DND-41 (cell line): ENCODE data around the gene MMP11.

Experiments
- ATAC-seq: fragments of 200-7000 bp; cut with Tn5 transposase; 3 replicates; pipeline ENCODE4 v1.9.1; 2021; ENCODE audit warnings: low read depth; ENCODE audit not compliant: insufficient read depth
- DNase-seq: peaks from one replicate; pipeline ENCODE4 v3.0.0-alpha.2; 2020
- H2AFZ ChIP-seq: 2 replicates; pipeline ENCODE4 v1.6.0; 2012; ENCODE audit warnings: low read depth, low read length
- H3K27ac ChIP-seq: 2 replicates; pipeline ENCODE4 v1.5.1; 2012; ENCODE audit warnings: low read length, inconsistent platforms
- H3K27me3 ChIP-seq: fragments of 200-600 bp; sonication (generic); 2 replicates; pipeline ENCODE4 v1.6.0; 2012; ENCODE audit warnings: low read length, mild to moderate bottlenecking, inconsistent platforms; ENCODE audit not compliant: insufficient read depth, poor library complexity
- H3K36me3 ChIP-seq: 2 replicates; pipeline ENCODE4 v1.5.1; 2012; ENCODE audit warnings: low read length, inconsistent platforms; ENCODE audit not compliant: insufficient read depth
- H3K4me1 ChIP-seq: 2 replicates; pipeline ENCODE4 v1.5.1; 2012; ENCODE audit warnings: mild to moderate bottlenecking, low read length; ENCODE audit not compliant: insufficient read depth
- H3K4me2 ChIP-seq: 2 replicates; pipeline ENCODE4 v1.6.0; 2012; ENCODE audit warnings: mild to moderate bottlenecking, moderate library complexity, low read length, inconsistent platforms; ENCODE audit not compliant: insufficient read depth
- H3K4me3 ChIP-seq, 2 experiments: fragments of 200-600 bp in 1 of 2; shearing (Covaris generic) in 1 of 2; 2 replicates each; pipeline ENCODE4 v1.5.1; 2012 to 2016; ENCODE audit warnings: inconsistent platforms in 2 of 2, low read length in 2 of 2, mild to moderate bottlenecking in 2 of 2, low read depth in 1 of 2, moderate library complexity in 1 of 2
- H3K79me2 ChIP-seq: 2 replicates; pipeline ENCODE4 v1.6.0; 2012; ENCODE audit warnings: low read length, inconsistent platforms; ENCODE audit not compliant: insufficient read depth
- H3K9ac ChIP-seq: 2 replicates; pipeline ENCODE4 v1.6.0; 2012; ENCODE audit warnings: low read depth, mild to moderate bottlenecking, inconsistent platforms, low read length, moderate library complexity
- H3K9me3 ChIP-seq: 2 replicates; pipeline ENCODE4 v1.5.1; 2012; ENCODE audit warnings: low read length, moderate library complexity, mild to moderate bottlenecking, inconsistent platforms; ENCODE audit not compliant: insufficient read depth, severe bottlenecking
- H4K20me1 ChIP-seq: 2 replicates; pipeline ENCODE4 v1.6.0; 2012; ENCODE audit warnings: low read length; ENCODE audit not compliant: insufficient read depth
- EZH2 ChIP-seq: IDR thresholded peaks from 3 replicates; pipeline ENCODE4 v1.6.1; 2012; ENCODE audit warnings: borderline replicate concordance, low read depth, mild to moderate bottlenecking, moderate library complexity, low read length, inconsistent platforms; ENCODE audit not compliant: severe bottlenecking
- TF ChIP-seq, protein P1 (sequence below): IDR thresholded peaks from 2 replicates; pipeline ENCODE4 v1.5.1; 2012; ENCODE audit warnings: borderline replicate concordance, low read length, moderate library complexity, mild to moderate bottlenecking; ENCODE audit not compliant: poor library complexity, severe bottlenecking; ENCODE audit errors: extremely low read depth

MMP11 gene

DNA sequence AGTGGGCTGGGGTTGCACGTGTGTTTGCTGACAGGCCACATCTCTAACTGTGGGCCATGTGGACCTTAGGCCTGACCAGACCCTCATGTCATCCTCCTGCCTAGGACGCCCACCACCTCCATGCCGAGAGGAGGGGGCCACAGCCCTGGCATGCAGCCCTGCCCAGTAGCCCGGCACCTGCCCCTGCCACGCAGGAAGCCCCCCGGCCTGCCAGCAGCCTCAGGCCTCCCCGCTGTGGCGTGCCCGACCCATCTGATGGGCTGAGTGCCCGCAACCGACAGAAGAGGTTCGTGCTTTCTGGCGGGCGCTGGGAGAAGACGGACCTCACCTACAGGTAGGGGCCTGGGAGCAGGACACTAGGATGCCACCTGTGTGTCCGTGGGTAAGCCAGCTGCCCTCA, 6.4 kb downstream of the MMP11 start:
- H3K79me2 ChIP-seq = no peaks in the 10 kb centered on the region
- no peaks in the 10 kb centered on the region for H3K4me1 ChIP-seq
- H3K27me3 ChIP-seq = no peaks in the 10 kb centered on the region
- H3K4me3 ChIP-seq = no peak overlapping the region
- H3K9ac ChIP-seq = no peak overlapping the region
- no peak overlapping the region for H3K27ac ChIP-seq
- DNase-seq (no peak), ATAC-seq (no peak)
- no peaks in the 10 kb centered on the region for H3K36me3 ChIP-seq
- no peak overlapping the region for H3K4me2 ChIP-seq
- H4K20me1 ChIP-seq = no peaks in the 10 kb centered on the region
- no peak overlapping the region for H2AFZ ChIP-seq
- no peaks in the 10 kb centered on the region for H3K9me3 ChIP-seq
- no peak for TF ChIP-seq EZH2
- TF ChIP-seq, protein P1, sequence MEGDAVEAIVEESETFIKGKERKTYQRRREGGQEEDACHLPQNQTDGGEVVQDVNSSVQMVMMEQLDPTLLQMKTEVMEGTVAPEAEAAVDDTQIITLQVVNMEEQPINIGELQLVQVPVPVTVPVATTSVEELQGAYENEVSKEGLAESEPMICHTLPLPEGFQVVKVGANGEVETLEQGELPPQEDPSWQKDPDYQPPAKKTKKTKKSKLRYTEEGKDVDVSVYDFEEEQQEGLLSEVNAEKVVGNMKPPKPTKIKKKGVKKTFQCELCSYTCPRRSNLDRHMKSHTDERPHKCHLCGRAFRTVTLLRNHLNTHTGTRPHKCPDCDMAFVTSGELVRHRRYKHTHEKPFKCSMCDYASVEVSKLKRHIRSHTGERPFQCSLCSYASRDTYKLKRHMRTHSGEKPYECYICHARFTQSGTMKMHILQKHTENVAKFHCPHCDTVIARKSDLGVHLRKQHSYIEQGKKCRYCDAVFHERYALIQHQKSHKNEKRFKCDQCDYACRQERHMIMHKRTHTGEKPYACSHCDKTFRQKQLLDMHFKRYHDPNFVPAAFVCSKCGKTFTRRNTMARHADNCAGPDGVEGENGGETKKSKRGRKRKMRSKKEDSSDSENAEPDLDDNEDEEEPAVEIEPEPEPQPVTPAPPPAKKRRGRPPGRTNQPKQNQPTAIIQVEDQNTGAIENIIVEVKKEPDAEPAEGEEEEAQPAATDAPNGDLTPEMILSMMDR = no peak

DNA sequence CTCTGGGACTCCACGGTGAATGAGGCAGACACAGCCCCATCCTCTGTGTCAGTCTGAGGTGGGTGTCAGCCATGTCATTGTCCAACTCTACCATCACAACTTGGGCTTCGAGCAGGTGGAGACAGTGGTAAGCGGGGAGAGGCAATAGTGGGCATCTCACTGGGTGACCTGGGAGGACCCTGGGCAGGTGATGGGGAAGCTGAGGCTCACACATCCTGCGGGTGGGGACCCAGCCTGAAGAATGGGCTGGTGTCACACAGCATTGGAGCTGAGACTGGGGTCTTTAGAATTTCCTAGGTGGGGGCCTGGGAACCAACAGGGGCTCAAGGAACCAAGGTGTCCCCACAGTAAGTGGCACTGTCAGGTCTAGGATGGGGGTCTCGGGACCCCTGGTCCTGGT, 7.1 kb downstream of the MMP11 start:
- H3K9ac ChIP-seq = no peak overlapping the region
- no peak overlapping the region for H3K4me3 ChIP-seq
- H3K4me2 ChIP-seq = no peak overlapping the region
- DNase-seq (no peak), ATAC-seq (no peak)
- no peaks in the 10 kb centered on the region for H3K36me3 ChIP-seq
- H3K4me1 ChIP-seq = no peaks in the 10 kb centered on the region
- no peak overlapping the region for H3K27ac ChIP-seq
- H3K79me2 ChIP-seq = no peaks in the 10 kb centered on the region
- no peaks in the 10 kb centered on the region for H3K27me3 ChIP-seq
- no peak for TF ChIP-seq EZH2
- TF ChIP-seq, protein P1 = no peak
- H2AFZ ChIP-seq = no peak overlapping the region
- no peaks in the 10 kb centered on the region for H4K20me1 ChIP-seq
- no peaks in the 10 kb centered on the region for H3K9me3 ChIP-seq

DNA sequence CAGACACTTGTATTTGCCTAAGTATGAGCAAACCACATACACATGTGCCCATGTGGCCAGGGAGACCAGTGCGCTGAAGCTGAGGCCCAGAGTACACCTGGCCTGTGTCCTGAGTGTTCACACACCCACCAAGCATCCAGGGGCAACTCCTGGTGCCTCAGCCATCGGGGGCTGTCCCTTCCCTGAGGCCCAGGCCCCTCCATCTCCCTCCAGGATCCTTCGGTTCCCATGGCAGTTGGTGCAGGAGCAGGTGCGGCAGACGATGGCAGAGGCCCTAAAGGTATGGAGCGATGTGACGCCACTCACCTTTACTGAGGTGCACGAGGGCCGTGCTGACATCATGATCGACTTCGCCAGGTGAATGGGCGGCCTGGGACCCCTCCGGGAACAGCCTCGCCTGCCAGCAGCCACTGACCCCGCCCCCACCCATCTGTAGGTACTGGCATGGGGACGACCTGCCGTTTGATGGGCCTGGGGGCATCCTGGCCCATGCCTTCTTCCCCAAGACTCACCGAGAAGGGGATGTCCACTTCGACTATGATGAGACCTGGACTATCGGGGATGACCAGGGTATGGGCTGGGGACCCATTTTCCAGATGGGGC, 7.6 kb downstream of the MMP11 start:
- TF ChIP-seq, protein P1 = no peak
- TF ChIP-seq EZH2 = no peak
- H3K79me2 ChIP-seq = no peaks in the 10 kb centered on the region
- no peak overlapping the region for H3K4me2 ChIP-seq
- H3K27me3 ChIP-seq = no peaks in the 10 kb centered on the region
- H2AFZ ChIP-seq = no peak overlapping the region
- ATAC-seq = no peak
- no peaks in the 10 kb centered on the region for H3K36me3 ChIP-seq
- no peak for DNase-seq
- no peak overlapping the region for H3K27ac ChIP-seq
- H3K9ac ChIP-seq = no peak overlapping the region
- H3K9me3 ChIP-seq = no peaks in the 10 kb centered on the region
- no peaks in the 10 kb centered on the region for H4K20me1 ChIP-seq
- no peak overlapping the region for H3K4me3 ChIP-seq
- no peaks in the 10 kb centered on the region; the same call in 1 of the 2 replicates for H3K4me1 ChIP-seq
